ENCODE results near the gene SPR.

Gene SPR

GRCh38 chr2:72936660-72937355 is 49.6 kb downstream of the SPR start:
- no peaks in the 10 kb centered on the region for H4K20me1 ChIP-seq (ENCODE audit: insufficient read depth, low read length)
- peaks cover 30% of the 10 kb centered on the region for H3K4me1 ChIP-seq (ENCODE audit: low read length)
- H3K9me3 ChIP-seq (ENCODE audit: insufficient read depth, low read length): no peaks in the 10 kb centered on the region
- H3K27ac ChIP-seq (ENCODE audit: low read length): no peak overlapping the region
- H3K4me3 ChIP-seq (ENCODE audit: low read length): no peak overlapping the region
- no peak overlapping the region for H3K4me2 ChIP-seq (ENCODE audit: low read length)
- no peaks in the 10 kb centered on the region for H3K36me3 ChIP-seq (replicated peaks; ENCODE audit: low read depth, low read length)
- TF ChIP-seq, protein P1, sequence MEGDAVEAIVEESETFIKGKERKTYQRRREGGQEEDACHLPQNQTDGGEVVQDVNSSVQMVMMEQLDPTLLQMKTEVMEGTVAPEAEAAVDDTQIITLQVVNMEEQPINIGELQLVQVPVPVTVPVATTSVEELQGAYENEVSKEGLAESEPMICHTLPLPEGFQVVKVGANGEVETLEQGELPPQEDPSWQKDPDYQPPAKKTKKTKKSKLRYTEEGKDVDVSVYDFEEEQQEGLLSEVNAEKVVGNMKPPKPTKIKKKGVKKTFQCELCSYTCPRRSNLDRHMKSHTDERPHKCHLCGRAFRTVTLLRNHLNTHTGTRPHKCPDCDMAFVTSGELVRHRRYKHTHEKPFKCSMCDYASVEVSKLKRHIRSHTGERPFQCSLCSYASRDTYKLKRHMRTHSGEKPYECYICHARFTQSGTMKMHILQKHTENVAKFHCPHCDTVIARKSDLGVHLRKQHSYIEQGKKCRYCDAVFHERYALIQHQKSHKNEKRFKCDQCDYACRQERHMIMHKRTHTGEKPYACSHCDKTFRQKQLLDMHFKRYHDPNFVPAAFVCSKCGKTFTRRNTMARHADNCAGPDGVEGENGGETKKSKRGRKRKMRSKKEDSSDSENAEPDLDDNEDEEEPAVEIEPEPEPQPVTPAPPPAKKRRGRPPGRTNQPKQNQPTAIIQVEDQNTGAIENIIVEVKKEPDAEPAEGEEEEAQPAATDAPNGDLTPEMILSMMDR (IDR thresholded peaks at IDR 0.05; ENCODE audit: low read depth, low read length): no peak
- no peak for TF ChIP-seq EZH2phosphoT487 (IDR thresholded peaks at IDR 0.05; ENCODE audit: low read depth)
- H3K27me3 ChIP-seq (ENCODE audit: low read depth, low read length): no peaks in the 10 kb centered on the region
- H3K79me2 ChIP-seq (ENCODE audit: low read length): no peaks in the 10 kb centered on the region
- H3K9ac ChIP-seq (ENCODE audit: low read length): no peak overlapping the region
- H2AFZ ChIP-seq (ENCODE audit: low read depth, low read length): no peak overlapping the region

DNA sequence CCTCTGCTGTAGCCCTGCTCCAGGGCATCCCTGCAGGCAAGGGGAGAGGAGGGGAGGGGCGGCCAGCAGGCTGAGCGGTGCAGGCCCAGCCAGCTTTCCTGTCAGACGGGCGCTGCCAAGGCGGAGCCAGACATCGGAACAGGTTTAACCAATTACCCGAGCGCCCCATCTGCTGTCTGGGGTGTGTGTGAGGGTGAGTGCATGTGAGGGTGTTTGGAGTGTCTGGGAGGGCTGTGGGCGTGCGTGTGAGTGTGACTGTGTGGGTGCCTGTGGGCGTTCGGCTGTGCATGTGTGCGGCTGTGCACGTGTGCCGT is 50.1 kb downstream of the SPR start:
- no peaks in the 10 kb centered on the region for H3K36me3 ChIP-seq (replicated peaks; ENCODE audit: low read depth, low read length)
- H4K20me1 ChIP-seq (ENCODE audit: insufficient read depth, low read length): no peaks in the 10 kb centered on the region
- no peak overlapping the region for H2AFZ ChIP-seq (ENCODE audit: low read depth, low read length)
- no peaks in the 10 kb centered on the region for H3K79me2 ChIP-seq (ENCODE audit: low read length)
- TF ChIP-seq, protein P1 (IDR thresholded peaks at IDR 0.05; ENCODE audit: low read depth, low read length): no peak
- no peak for TF ChIP-seq EZH2phosphoT487 (IDR thresholded peaks at IDR 0.05; ENCODE audit: low read depth)
- H3K4me3 ChIP-seq (ENCODE audit: low read length): no peak overlapping the region
- H3K27me3 ChIP-seq (ENCODE audit: low read depth, low read length): no peaks in the 10 kb centered on the region
- no peaks in the 10 kb centered on the region for H3K9me3 ChIP-seq (ENCODE audit: insufficient read depth, low read length)
- H3K4me1 ChIP-seq (ENCODE audit: low read length): peaks cover 25% of the 10 kb centered on the region
- no peak overlapping the region for H3K4me2 ChIP-seq (ENCODE audit: low read length)
- no peak overlapping the region for H3K9ac ChIP-seq (ENCODE audit: low read length)
- H3K27ac ChIP-seq (ENCODE audit: low read length): no peak overlapping the region

- Histone ChIP-seq H3K4me1 (ENCODE audit: low read length) (peaks cover 13% of the 10 kb centered on the region), H3K27me3 (ENCODE audit: low read depth, low read length) (no peaks in the 10 kb centered on the region), H3K9ac (ENCODE audit: low read length) (no peak overlapping the region), H3K9me3 (ENCODE audit: insufficient read depth, low read length) (no peaks in the 10 kb centered on the region), H2AFZ (ENCODE audit: low read depth, low read length) (no peak overlapping the region), H3K36me3 (replicated peaks; ENCODE audit: low read depth, low read length) (no peaks in the 10 kb centered on the region), H3K79me2 (ENCODE audit: low read length) (no peaks in the 10 kb centered on the region), H4K20me1 (ENCODE audit: insufficient read depth, low read length) (no peaks in the 10 kb centered on the region), H3K4me3 (ENCODE audit: low read length) (no peak overlapping the region), H3K27ac (ENCODE audit: low read length) (no peak overlapping the region), H3K4me2 (ENCODE audit: low read length) (no peak overlapping the region)
- TF ChIP-seq, protein P1 (IDR thresholded peaks at IDR 0.05; ENCODE audit: low read depth, low read length): no peak
Measured at GRCh38 chr2:72938455-72938854, 51.2 kb downstream of the SPR start.

DNA sequence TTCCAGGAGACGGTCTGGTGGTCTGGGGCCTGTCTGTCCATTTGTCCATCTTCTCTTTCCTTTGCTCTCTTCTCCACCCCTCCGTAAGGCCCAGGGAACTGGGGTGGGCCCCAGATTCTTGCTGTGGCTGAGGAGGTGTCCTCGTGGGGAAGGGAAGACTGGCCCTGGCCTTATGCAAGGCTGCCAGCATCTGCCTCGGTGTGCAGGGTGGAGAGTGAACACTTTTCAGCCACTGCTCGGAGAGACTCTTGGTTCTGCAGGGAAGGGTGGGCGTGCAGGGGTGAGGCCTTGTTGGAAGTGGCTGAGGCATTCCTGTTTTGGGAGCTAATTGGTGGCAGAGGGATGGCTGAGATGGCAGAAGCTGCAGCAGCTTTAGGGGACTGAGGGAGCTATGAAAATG is 53.2 kb downstream of the SPR start:
- Histone ChIP-seq H3K9me3 (ENCODE audit: insufficient read depth, low read length) (no peaks in the 10 kb centered on the region), H3K4me3 (ENCODE audit: low read length) (no peak overlapping the region), H3K4me1 (ENCODE audit: low read length) (no peaks in the 10 kb centered on the region), H3K27me3 (ENCODE audit: low read depth, low read length) (no peaks in the 10 kb centered on the region), H3K9ac (ENCODE audit: low read length) (no peak overlapping the region), H2AFZ (ENCODE audit: low read depth, low read length) (no peak overlapping the region), H4K20me1 (ENCODE audit: insufficient read depth, low read length) (no peaks in the 10 kb centered on the region), H3K27ac (ENCODE audit: low read length) (no peak overlapping the region), H3K79me2 (ENCODE audit: low read length) (no peaks in the 10 kb centered on the region), H3K36me3 (replicated peaks; ENCODE audit: low read depth, low read length) (no peaks in the 10 kb centered on the region), H3K4me2 (ENCODE audit: low read length) (no peak overlapping the region)
- no peak for TF ChIP-seq EZH2phosphoT487 (IDR thresholded peaks at IDR 0.05; ENCODE audit: low read depth)
- TF ChIP-seq, protein P1 (IDR thresholded peaks at IDR 0.05; ENCODE audit: low read depth, low read length): no peak

Measured in OCI-LY3 (cell line).